A673 (cell line): ENCODE data around the gene KIF17.

Source experiments
- EZH2 ChIP-seq: fragments of 200-600 bp; sonication (generic); IDR thresholded peaks from 2 replicates; pipeline ENCODE4 v1.6.1; 2017; ENCODE audit warnings: borderline replicate concordance, low read depth, mild to moderate bottlenecking, mixed read lengths, antibody characterized with exemption, low read length; ENCODE audit not compliant: poor library complexity, severe bottlenecking
- TF ChIP-seq, protein P1 (sequence below): fragments of 300-800, 200-600 bp; sonication (generic); conservative IDR thresholded peaks from 2 replicates; pipeline ENCODE4 v1.5.1; 2017; ENCODE audit warnings: low read depth, mild to moderate bottlenecking, antibody characterized with exemption, low read length, moderate library complexity, mixed read lengths

DNA sequence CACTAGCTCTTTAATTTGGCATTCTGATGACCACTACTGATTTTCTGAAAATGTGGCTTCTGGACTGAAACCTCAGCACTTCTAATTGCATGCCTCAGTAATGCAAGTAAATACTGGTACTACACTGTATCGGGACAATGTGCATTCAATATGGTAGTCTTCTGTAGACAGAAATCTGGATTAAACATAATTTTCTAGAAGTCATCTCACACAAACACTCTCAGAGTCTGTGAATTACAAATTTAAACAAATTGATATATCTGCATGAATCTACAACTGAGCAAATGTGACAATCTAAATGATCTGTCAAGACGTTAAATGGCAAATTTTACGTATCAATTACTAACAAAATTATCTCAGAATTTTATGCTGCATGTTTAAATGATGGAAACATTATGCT lies 45.6 kb upstream of the KIF17 start:
- no peak for TF ChIP-seq EZH2
- TF ChIP-seq, protein P1, sequence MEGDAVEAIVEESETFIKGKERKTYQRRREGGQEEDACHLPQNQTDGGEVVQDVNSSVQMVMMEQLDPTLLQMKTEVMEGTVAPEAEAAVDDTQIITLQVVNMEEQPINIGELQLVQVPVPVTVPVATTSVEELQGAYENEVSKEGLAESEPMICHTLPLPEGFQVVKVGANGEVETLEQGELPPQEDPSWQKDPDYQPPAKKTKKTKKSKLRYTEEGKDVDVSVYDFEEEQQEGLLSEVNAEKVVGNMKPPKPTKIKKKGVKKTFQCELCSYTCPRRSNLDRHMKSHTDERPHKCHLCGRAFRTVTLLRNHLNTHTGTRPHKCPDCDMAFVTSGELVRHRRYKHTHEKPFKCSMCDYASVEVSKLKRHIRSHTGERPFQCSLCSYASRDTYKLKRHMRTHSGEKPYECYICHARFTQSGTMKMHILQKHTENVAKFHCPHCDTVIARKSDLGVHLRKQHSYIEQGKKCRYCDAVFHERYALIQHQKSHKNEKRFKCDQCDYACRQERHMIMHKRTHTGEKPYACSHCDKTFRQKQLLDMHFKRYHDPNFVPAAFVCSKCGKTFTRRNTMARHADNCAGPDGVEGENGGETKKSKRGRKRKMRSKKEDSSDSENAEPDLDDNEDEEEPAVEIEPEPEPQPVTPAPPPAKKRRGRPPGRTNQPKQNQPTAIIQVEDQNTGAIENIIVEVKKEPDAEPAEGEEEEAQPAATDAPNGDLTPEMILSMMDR = no peak
